HG02798 (cell line): Measurements from ENCODE around the gene PDP2.

Experiments
- ATAC-seq: cut with Tn5 transposase; IDR thresholded peaks from one replicate; pipeline ENCODE4 v1.9.1; 2021; ENCODE audit warnings: mild to moderate bottlenecking; ENCODE audit not compliant: unreplicated experiment, poor library complexity

The PDP2 gene

DNA sequence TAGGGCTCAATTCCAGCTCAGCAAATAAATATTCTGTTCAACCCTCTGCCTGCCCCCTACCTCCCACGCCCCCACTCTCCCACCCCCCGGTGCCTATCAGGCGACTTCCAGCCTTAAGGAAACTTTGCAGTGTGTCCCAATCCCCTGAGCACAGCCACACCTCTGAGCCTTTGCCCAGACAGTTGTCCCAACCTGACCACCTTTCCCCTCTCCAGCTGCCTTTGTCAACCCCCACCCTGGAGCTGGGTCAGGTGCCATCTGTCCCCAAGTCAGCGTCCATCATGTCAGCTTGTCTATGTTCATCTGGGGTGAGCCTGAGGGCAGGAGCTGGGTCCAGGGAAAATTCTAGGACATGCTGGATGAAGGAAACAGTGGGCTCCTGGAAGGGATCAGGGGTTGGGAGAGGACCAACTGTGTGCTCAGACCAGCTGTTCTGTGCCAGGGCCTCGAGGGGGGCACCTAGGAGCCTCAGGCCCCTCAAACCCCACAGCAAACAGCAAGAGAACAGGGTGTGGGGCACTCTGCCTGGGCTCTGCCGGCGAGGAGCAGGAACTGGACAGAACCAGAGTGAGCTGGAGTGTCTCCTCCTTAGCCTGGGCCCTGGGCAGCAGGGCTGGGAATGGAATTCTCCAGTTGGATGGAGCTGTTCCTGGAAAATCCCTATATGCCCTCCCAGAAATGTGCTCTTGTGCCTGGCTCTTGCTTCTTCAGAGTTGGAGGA is 20.6 kb downstream of the PDP2 start:
- ATAC-seq = no peak

GRCh38 chr16:66901626-66902025 is 21.3 kb downstream of the PDP2 start:
- no peak for ATAC-seq

GRCh38 chr16:66902648-66903543 is 22.6 kb downstream of the PDP2 start:
- no peak for ATAC-seq

DNA sequence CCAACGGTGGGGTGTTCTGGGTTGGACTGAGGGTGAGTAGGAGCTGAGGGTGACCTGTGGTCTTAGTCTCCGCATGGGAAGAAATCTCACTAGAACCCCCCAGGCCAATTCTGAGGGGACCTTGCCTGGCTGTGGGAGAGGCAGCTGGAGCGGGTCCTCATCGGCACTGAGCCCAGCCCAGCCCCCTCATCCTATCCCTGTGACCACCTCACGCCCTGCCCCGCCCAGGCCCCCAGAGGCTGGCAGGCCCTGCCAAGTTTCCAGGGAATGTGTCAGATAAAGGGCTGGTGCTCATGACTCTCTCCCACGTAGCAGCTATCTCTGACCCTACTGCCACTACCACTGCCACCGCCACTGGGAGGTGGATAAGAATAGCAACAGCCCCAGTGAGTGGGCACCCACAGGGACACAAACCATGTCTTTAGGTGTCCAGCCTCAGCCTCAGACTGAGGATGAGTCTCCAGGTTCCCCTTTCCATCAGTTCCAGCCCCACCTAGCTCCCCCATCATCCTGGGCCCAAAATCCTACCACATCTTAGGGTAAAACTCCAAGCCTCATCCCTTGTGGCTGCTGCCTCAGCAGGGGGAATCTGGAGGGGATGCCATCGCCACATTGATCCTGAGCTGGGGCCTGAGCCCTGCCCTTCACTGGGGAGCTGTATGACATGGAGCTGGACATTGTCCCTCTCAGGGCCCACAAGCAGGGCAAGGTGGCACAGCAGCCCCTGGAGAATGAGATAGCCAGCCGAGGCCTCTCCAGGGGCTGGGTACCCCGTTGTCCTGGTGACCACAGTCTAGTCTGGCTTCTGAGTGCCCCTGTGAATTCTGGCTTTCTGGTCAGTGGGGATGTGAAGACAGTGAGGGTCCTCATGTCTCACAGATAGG is 23.5 kb downstream of the PDP2 start:
- ATAC-seq = no peak

DNA sequence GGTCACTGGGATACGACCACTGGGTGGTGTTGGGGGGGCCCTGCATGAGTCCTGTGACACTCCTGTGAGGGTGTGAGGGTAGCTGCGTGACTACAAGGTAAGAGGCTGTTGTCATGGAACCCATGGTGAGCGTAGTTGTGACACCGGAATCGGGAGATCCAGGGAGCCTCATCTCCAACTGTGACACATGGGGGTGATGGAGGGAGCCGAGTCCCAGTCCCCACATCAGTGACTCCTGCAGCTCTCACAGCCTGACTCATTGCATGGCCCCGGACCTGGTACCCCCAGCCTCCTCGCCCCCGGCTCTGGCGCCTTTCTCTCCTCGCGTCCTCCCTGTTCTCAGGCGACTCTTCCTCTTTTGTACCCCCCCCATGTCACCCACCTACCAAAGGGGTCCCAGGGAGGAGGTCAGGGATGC is 24.1 kb downstream of the PDP2 start:
- ATAC-seq = no peak

DNA sequence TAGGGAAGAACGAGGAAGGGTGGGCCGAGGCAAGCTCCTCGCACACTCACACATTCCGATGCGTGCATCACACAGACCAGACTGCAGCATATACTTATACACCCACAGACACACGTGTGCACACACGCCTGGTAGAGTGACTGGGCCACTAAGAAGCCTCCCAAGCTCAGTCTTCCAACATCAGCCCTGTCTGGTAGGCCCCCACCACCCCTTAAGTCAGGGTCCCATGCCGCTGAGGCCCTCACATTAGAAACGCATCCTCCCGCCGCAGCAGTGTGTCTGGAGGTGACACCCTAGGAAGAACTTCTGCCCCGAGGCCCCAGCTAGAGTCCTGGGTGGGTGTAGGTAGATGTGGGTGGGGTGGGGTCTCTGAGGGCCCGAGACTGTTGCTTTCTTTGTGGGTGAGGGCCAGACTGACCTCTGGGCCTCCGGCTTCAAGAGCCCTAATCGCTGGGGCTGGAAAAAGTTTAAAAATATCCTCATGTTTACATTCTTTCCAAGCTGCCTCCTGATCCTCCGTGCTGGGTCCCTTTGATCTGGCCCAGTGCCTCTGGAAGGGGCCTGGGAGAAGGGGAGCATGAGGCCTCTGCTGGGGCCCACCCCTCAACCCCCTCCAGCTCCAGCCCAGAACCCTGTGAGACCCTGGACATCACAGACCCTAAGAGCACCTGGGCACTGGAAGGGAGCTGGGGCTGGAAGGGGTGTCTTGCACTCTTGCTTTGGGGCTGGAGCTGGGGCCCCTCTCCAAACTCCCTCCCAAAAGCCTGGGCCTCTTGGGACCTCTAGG is 24.7 kb downstream of the PDP2 start:
- ATAC-seq = no peak

- ATAC-seq = no peak
Observed at GRCh38 chr16:66905633-66906539, 25.6 kb downstream of the PDP2 start.

- ATAC-seq = no peak
Observed at GRCh38 chr16:66906916-66907836, 26.9 kb downstream of the PDP2 start.

GRCh38 chr16:66908116-66908515 is 27.8 kb downstream of the PDP2 start:
- ATAC-seq = no peak

GRCh38 chr16:66908762-66909559 is 28.6 kb downstream of the PDP2 start:
- ATAC-seq = no peak

GRCh38 chr16:66910175-66910940 is 30.0 kb downstream of the PDP2 start:
- no peak for ATAC-seq

GRCh38 chr16:66911112-66911511 is 30.8 kb downstream of the PDP2 start:
- no peak for ATAC-seq

DNA sequence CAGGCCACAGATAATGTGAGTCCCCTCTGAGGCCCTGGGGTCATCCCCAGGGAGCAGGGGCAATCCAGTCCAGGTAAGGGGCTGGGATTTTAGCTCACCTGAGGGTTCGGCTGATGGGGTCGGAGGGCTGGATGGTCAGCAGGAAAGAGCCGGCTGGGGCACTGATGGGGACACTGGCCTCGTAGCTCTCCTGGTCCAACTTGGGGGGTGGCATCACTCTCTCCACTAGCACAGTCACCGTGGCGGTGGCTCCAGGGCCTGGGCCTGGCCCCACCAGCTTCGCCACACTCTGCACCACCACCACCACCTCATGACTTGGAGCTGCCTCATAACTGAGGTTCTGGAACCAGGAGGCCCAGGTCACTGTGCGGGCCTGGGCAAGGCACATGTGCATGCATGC is 31.5 kb downstream of the PDP2 start:
- ATAC-seq = no peak

GRCh38 chr16:66913081-66913480 is 32.8 kb downstream of the PDP2 start:
- no peak for ATAC-seq

- ATAC-seq = no peak
Observed at GRCh38 chr16:66913711-66914110, 33.4 kb downstream of the PDP2 start.

DNA sequence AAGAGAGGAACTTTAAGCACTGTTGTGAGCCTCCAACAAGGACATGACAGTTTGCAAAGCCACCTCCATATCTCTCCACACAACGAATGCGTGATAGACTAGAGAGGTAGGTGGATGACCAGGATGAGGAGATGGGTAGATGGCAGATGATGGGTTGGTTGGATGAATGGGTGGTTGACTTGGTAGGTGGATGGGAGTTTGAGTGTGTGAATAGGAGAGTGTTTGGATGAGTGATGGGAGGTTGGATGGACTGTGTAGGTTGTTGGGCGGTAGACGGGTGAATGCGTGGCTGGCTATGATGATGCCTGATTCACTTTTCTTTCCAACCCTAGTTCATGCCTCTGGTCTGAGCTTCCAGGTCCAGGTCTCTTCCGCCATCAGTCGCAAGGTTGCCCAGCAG is 34.2 kb downstream of the PDP2 start:
- ATAC-seq = no peak
